CD14-positive monocyte (primary cell): ENCODE results near the gene PLD1. TPM values are rescaled to one million over a fixed set of nuclear protein-coding genes. Genes with fewer than 3 reads are reported as not detected.

Experiments used
- DNase-seq, 3 donors: peaks; one replicate each; pipeline ENCODE4 v3.0.0-alpha.2; 2011 to 2022
- H2AFZ ChIP-seq: 2 replicates; pipeline ENCODE4 v1.6.0; 2012; ENCODE audit warnings: mild to moderate bottlenecking, low read depth, low read length, inconsistent platforms; ENCODE audit not compliant: insufficient read depth, poor library complexity, severe bottlenecking
- H3K27ac ChIP-seq, 2 donors: 1 replicate in 1 of 2; 2 replicates in 1 of 2; pipeline ENCODE4 v1.5.1; 2012 to 2013; ENCODE audit warnings: low read length in 2 of 2, control low read depth in 1 of 2, inconsistent platforms in 1 of 2, low read depth in 1 of 2, mild to moderate bottlenecking in 1 of 2
- H3K27me3 ChIP-seq, 2 donors: one replicate each; pipeline versions ENCODE4 v1.6.0 to v1.6.1; 2011 to 2013; ENCODE audit warnings: low read length in 2 of 2; ENCODE audit not compliant: control insufficient read depth in 2 of 2, insufficient read depth in 2 of 2
- H3K36me3 ChIP-seq, 2 donors: replicated peaks in 1 of 2; 1 replicate in 1 of 2; 2 replicates in 1 of 2; pipeline versions ENCODE4 v1.5.1 to v1.6.1; 2012 to 2013; ENCODE audit warnings: low read length in 2 of 2, control low read depth in 1 of 2, inconsistent platforms in 1 of 2, mild to moderate bottlenecking in 1 of 2; ENCODE audit not compliant: insufficient read depth in 2 of 2, control insufficient read depth in 1 of 2
- H3K4me1 ChIP-seq, 2 donors: 1 replicate in 1 of 2; 2 replicates in 1 of 2; pipeline versions ENCODE4 v1.5.1 to v1.6.1; 2012 to 2013; ENCODE audit warnings: low read length in 2 of 2, control low read depth in 1 of 2, inconsistent platforms in 1 of 2, mild to moderate bottlenecking in 1 of 2, moderate library complexity in 1 of 2; ENCODE audit not compliant: insufficient read depth in 2 of 2, control insufficient read depth in 1 of 2
- H3K4me2 ChIP-seq: replicated peaks from 2 replicates; pipeline ENCODE3; 2012; ENCODE audit warnings: low read length, moderate library complexity, mild to moderate bottlenecking; ENCODE audit not compliant: poor library complexity, severe bottlenecking; ENCODE audit errors: extremely low read depth
- H3K4me3 ChIP-seq, 3 experiments: fragments of 200-600 bp in 1 of 3; sonication (generic) in 1 of 3; replicated peaks in 1 of 3; 1 replicate in 2 of 3; 2 replicates in 1 of 3; pipeline ENCODE4 v1.5.1; 2011 to 2013; ENCODE audit warnings: low read length in 3 of 3, mild to moderate bottlenecking in 3 of 3, control low read depth in 2 of 3, low read depth in 2 of 3, inconsistent platforms in 1 of 3, moderate library complexity in 1 of 3
- H3K79me2 ChIP-seq: 2 replicates; pipeline ENCODE4 v1.6.0; 2012; ENCODE audit warnings: mild to moderate bottlenecking, control low read depth, inconsistent platforms, low read length, moderate library complexity; ENCODE audit not compliant: insufficient read depth
- H3K9ac ChIP-seq: 2 replicates; pipeline ENCODE4 v1.6.0; 2017; ENCODE audit warnings: low read length, mild to moderate bottlenecking; ENCODE audit not compliant: insufficient read depth, poor library complexity, severe bottlenecking
- H3K9me3 ChIP-seq, 2 donors: replicated peaks in 1 of 2; 1 replicate in 1 of 2; 2 replicates in 1 of 2; pipeline versions ENCODE4 v1.5.1 to v1.6.1; 2012 to 2013; ENCODE audit warnings: low read length in 2 of 2, control low read depth in 1 of 2; ENCODE audit not compliant: control insufficient read depth in 1 of 2, insufficient read depth in 1 of 2
- H4K20me1 ChIP-seq: 2 replicates; pipeline ENCODE4 v1.6.0; 2012; ENCODE audit warnings: mild to moderate bottlenecking, low read length, control low read depth, moderate library complexity; ENCODE audit not compliant: insufficient read depth
- H3K27ac Mint-ChIP-seq, 7 donors: one replicate each; pipeline ENCODE4 v1.8.0; 2020; ENCODE audit warnings: mild to moderate bottlenecking in 7 of 7, mixed read lengths in 7 of 7, moderate library complexity in 6 of 7, inconsistent platforms in 2 of 7
- H3K27me3 Mint-ChIP-seq, 3 donors: one replicate each; pipeline ENCODE4 v1.8.0; 2021 to 2022; ENCODE audit warnings: low read depth in 3 of 3, mild to moderate bottlenecking in 3 of 3, mixed read lengths in 3 of 3, moderate library complexity in 3 of 3, inconsistent platforms in 1 of 3
- H3K36me3 Mint-ChIP-seq, 2 donors: one replicate each; pipeline ENCODE4 v1.8.0; 2020; ENCODE audit warnings: mixed read lengths in 2 of 2, inconsistent platforms in 1 of 2, mild to moderate bottlenecking in 1 of 2
- H3K4me1 Mint-ChIP-seq: one replicate; pipeline ENCODE4 v1.8.0; 2020; ENCODE audit warnings: mild to moderate bottlenecking, mixed read lengths
- H3K4me3 Mint-ChIP-seq, 2 donors: one replicate each; pipeline ENCODE4 v1.8.0; 2020; ENCODE audit warnings: mild to moderate bottlenecking in 2 of 2, mixed read lengths in 2 of 2, moderate library complexity in 1 of 2
- H3K9me3 Mint-ChIP-seq, 7 donors: one replicate each; pipeline ENCODE4 v1.8.0; 2020 to 2022; ENCODE audit warnings: mixed read lengths in 7 of 7, mild to moderate bottlenecking in 6 of 7, moderate library complexity in 6 of 7, inconsistent platforms in 2 of 7
- WGBS: methylation state at CpG from one replicate; pipeline ENCODE4 v1.1.5; 2013; ENCODE audit warnings: missing lambda C conversion rate; ENCODE audit not compliant: insufficient coverage; 5-methylcytosine and 5-hydroxymethylcytosine counted together
- intact Hi-C, 2 donors: fragments of 100-400 bp; cut with micrococcal nuclease; formaldehyde crosslinking; loops; one replicate each; pipeline versions ENCODE4 v1.15.0 to v1.15.1; 2023
- polyA plus RNA-seq, 3 donors: library from polyadenylated mRNA; depleted of rRNA in 1 of 3; unstranded in 2 of 3; stranded (reverse) in 1 of 3; fragments of 300-500 nt in 2 of 3; fragments of >200 nt in 1 of 3; fragmentation: Illumina TruSeq in 2 of 3; gene quantifications; 1 replicate in 2 of 3; 2 replicates in 1 of 3; pipeline ENCODE4 v1.2.3, GENCODE V29; 2012 to 2021
- TF ChIP-seq, protein P1 (sequence below): fragments of 200-600 bp; IDR thresholded peaks from one replicate; pipeline ENCODE4 v1.8.0; 2022; ENCODE audit warnings: antibody characterized with exemption, mild to moderate bottlenecking

PLD1 gene
- polyA plus RNA-seq, 3 donors: 5.1 to 7.9 (median 5.8) TPM

GRCh38 chr3:171769461-171769860 lies 40.8 kb downstream of the PLD1 start:
- TF ChIP-seq, protein P1, sequence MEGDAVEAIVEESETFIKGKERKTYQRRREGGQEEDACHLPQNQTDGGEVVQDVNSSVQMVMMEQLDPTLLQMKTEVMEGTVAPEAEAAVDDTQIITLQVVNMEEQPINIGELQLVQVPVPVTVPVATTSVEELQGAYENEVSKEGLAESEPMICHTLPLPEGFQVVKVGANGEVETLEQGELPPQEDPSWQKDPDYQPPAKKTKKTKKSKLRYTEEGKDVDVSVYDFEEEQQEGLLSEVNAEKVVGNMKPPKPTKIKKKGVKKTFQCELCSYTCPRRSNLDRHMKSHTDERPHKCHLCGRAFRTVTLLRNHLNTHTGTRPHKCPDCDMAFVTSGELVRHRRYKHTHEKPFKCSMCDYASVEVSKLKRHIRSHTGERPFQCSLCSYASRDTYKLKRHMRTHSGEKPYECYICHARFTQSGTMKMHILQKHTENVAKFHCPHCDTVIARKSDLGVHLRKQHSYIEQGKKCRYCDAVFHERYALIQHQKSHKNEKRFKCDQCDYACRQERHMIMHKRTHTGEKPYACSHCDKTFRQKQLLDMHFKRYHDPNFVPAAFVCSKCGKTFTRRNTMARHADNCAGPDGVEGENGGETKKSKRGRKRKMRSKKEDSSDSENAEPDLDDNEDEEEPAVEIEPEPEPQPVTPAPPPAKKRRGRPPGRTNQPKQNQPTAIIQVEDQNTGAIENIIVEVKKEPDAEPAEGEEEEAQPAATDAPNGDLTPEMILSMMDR: no peak
- H3K27ac ChIP-seq: no peak overlapping the region
- Mint-ChIP-seq H3K36me3 (peaks cover 3 to 6% of the 10 kb centered on the region in 2 donors), H3K27me3 (no peaks in the 10 kb centered on the region), H3K4me1 (peaks cover 30% of the 10 kb centered on the region), H3K4me3 (no peak overlapping the region), H3K9me3 (peaks cover 0 to 3% (median 0%) of the 10 kb centered on the region in 7 donors), H3K27ac (no peak overlapping the region)
- DNase-seq: no peak
- no peaks in the 10 kb centered on the region for H3K27me3 ChIP-seq
- intact Hi-C loops: no loop called here
- no CpG with 5 or more reads among the region's 3 CpGs for WGBS
- H3K4me3 ChIP-seq: no peak overlapping the region
- no peak overlapping the region for H3K9ac ChIP-seq
- H3K9me3 ChIP-seq: no peaks in the 10 kb centered on the region
- peaks cover 17 to 18% of the 10 kb centered on the region in 2 donors for H3K4me1 ChIP-seq
- H2AFZ ChIP-seq: no peak overlapping the region
- no peak overlapping the region for H3K4me2 ChIP-seq
- H3K79me2 ChIP-seq: peaks cover 91% of the 10 kb centered on the region
- no peaks in the 10 kb centered on the region for H3K36me3 ChIP-seq
- H4K20me1 ChIP-seq: peaks cover 12% of the 10 kb centered on the region

GRCh38 chr3:171768986-171769385 lies 41.3 kb downstream of the PLD1 start:
- Histone ChIP-seq H3K27ac (peak overlapping the region in 1 of 2 donors; percentile 34), H3K9me3 (no peaks in the 10 kb centered on the region), H3K36me3 (no peaks in the 10 kb centered on the region), H3K4me2 (no peak overlapping the region), H3K27me3 (no peaks in the 10 kb centered on the region), H4K20me1 (peaks cover 12% of the 10 kb centered on the region), H3K9ac (no peak overlapping the region), H3K4me3 (no peak overlapping the region), H2AFZ (no peak overlapping the region), H3K4me1 (peaks cover 17 to 18% of the 10 kb centered on the region in 2 donors), H3K79me2 (peaks cover 91% of the 10 kb centered on the region)
- intact Hi-C loops: no loop called here
- Mint-ChIP-seq H3K36me3 (peaks cover 4 to 5% of the 10 kb centered on the region in 2 donors), H3K9me3 (peaks cover 0 to 3% (median 0%) of the 10 kb centered on the region in 7 donors), H3K4me1 (peaks cover 30% of the 10 kb centered on the region), H3K4me3 (no peak overlapping the region), H3K27ac (no peak overlapping the region), H3K27me3 (no peaks in the 10 kb centered on the region)
- no CpG with 5 or more reads among the region's 4 CpGs for WGBS
- no peak for DNase-seq
- TF ChIP-seq, protein P1: no peak
